Measurements from ENCODE around the gene FRRS1L. TPM values are rescaled to one million over a fixed set of nuclear protein-coding genes. Genes with fewer than 3 reads are reported as not detected.

Gene FRRS1L
- total and polyA plus RNA-seq, 2 of the 4 experiments (the other 2 are of a cell fraction) = under 0.01 to 0.05 TPM

DNA sequence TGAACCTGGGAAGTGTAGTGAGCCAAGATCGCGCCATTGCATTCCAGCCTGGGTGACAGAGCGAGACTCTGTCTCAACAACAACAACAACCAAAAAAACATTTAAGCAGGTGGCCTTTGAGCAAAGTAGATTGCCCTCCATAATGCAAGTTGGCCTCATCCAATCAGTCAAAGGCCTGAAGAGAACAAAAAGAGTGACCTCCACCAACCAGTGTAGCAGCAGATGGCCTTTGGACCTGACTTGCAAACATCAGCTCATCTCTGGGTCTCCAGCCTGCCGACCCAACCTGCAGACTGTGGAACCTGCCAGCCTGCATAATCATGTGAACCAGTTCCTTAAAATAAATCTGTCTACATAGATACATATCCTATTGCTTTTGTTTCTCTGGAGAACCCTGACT is 7.5 kb downstream of the FRRS1L start:
- no peak overlapping the region for H2AK5ac ChIP-seq (ENCODE audit: low read depth, low read length)
- no peak overlapping the region for H3K4me2 ChIP-seq (ENCODE audit: low read depth, low read length)
- no peaks in the 10 kb centered on the region for H3K79me1 ChIP-seq (ENCODE audit: low read depth in 1 of 2, low read length in 2 of 2)
- H3K4me3 ChIP-seq (ENCODE audit: insufficient read depth, low read depth, low read length) = no peak overlapping the region
- no peak overlapping the region for H4K91ac ChIP-seq (ENCODE audit: insufficient read depth, low read depth, low read length)
- H2BK15ac ChIP-seq (ENCODE audit: low read depth, low read length) = no peak overlapping the region
- no peaks in the 10 kb centered on the region for H3K36me3 ChIP-seq (ENCODE audit: control insufficient read depth, insufficient read depth, low read length)
- no peak overlapping the region for H3K56ac ChIP-seq (ENCODE audit: extremely low read depth, insufficient read depth, low read length)
- intact Hi-C loops (cut with micrococcal nuclease) (no loop called here), in situ Hi-C loops (cut with MboI; ENCODE audit: low sequenced_read_pairs) (no loop called here), dilution Hi-C loops (cut with HindIII; ENCODE audit: low sequenced_read_pairs, unreplicated experiment) (no loop called here)
- no CpG with 5 or more reads among the region's 4 CpGs for WGBS, 2 experiments (ENCODE audit: extremely low coverage in 2 of 2, insufficient read length in 1 of 2)
- H2BK120ac ChIP-seq (ENCODE audit: low read depth, low read length) = no peak overlapping the region
- no peak overlapping the region for H3K4ac ChIP-seq (ENCODE audit: low read depth, low read length)
- no peak overlapping the region for H4K5ac ChIP-seq (ENCODE audit: low read depth, low read length)
- H4K20me1 ChIP-seq (ENCODE audit: insufficient read depth, low read length) = no peaks in the 10 kb centered on the region
- H4K8ac ChIP-seq (ENCODE audit: low read depth in 2 of 2, low read length in 2 of 2) = no peak overlapping the region
- no peak overlapping the region for H2AK9ac ChIP-seq (replicated peaks; ENCODE audit: low read depth, low read length, poor library complexity)
- peaks cover 16% of the 10 kb centered on the region for H3K27me3 ChIP-seq (ENCODE audit: control insufficient read depth, insufficient read depth, low read length)
- no TSS peak for BruUV-seq (replicated peaks)
- no peak overlapping the region for H2BK5ac ChIP-seq (ENCODE audit: low read depth, low read length, poor library complexity, severe bottlenecking)
- H2BK20ac ChIP-seq (ENCODE audit: low read depth, low read length) = no peak overlapping the region
- ATAC-seq (ENCODE audit: low read depth) (no peak), DNase-seq (no peak)
- no peaks in the 10 kb centered on the region for H3K9me3 ChIP-seq (ENCODE audit: control insufficient read depth, insufficient read depth, low read length)
- no peak overlapping the region for H3K18ac ChIP-seq (ENCODE audit: low read depth, low read length)
- ChIA-PET POLR2A (ENCODE audit: unreplicated experiment) (no interaction called here), CTCF (no interaction called here)
- no peak overlapping the region for H2AFZ ChIP-seq (replicated peaks; ENCODE audit: low read length, poor library complexity)
- TF ChIP-seq NFE2L2 (IDR thresholded peaks at IDR 0.05; ENCODE audit: low read depth, low read length) (no peak), CHD1 (IDR thresholded peaks at IDR 0.05; ENCODE audit: low read depth, low read length) (no peak), RCOR1 (IDR thresholded peaks at IDR 0.05; ENCODE audit: insufficient replicate concordance, low read length) (no peak), MXI1 (IDR thresholded peaks at IDR 0.05; ENCODE audit: borderline replicate concordance, low read depth, low read length) (no peak), RFX5 (IDR thresholded peaks at IDR 0.05; ENCODE audit: low read depth, low read length) (no peak), CEBPB (IDR thresholded peaks at IDR 0.05; ENCODE audit: low read depth, low read length) (no peak)
- TF ChIP-seq, protein P1, sequence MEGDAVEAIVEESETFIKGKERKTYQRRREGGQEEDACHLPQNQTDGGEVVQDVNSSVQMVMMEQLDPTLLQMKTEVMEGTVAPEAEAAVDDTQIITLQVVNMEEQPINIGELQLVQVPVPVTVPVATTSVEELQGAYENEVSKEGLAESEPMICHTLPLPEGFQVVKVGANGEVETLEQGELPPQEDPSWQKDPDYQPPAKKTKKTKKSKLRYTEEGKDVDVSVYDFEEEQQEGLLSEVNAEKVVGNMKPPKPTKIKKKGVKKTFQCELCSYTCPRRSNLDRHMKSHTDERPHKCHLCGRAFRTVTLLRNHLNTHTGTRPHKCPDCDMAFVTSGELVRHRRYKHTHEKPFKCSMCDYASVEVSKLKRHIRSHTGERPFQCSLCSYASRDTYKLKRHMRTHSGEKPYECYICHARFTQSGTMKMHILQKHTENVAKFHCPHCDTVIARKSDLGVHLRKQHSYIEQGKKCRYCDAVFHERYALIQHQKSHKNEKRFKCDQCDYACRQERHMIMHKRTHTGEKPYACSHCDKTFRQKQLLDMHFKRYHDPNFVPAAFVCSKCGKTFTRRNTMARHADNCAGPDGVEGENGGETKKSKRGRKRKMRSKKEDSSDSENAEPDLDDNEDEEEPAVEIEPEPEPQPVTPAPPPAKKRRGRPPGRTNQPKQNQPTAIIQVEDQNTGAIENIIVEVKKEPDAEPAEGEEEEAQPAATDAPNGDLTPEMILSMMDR (conservative IDR thresholded peaks at IDR 0.05; ENCODE audit: low read depth, low read length) = no peak
- TF ChIP-seq, protein P2, sequence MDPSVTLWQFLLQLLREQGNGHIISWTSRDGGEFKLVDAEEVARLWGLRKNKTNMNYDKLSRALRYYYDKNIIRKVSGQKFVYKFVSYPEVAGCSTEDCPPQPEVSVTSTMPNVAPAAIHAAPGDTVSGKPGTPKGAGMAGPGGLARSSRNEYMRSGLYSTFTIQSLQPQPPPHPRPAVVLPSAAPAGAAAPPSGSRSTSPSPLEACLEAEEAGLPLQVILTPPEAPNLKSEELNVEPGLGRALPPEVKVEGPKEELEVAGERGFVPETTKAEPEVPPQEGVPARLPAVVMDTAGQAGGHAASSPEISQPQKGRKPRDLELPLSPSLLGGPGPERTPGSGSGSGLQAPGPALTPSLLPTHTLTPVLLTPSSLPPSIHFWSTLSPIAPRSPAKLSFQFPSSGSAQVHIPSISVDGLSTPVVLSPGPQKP (IDR thresholded peaks at IDR 0.05; ENCODE audit: borderline replicate concordance, low read depth, low read length) = no peak
- no peak overlapping the region for H3K14ac ChIP-seq (replicated peaks; ENCODE audit: low read depth, low read length)
- H3K9ac ChIP-seq (ENCODE audit: low read depth, low read length) = no peak overlapping the region
- H3K4me1 ChIP-seq (ENCODE audit: control insufficient read depth, insufficient read depth, low read length) = no peaks in the 10 kb centered on the region
- no peaks in the 10 kb centered on the region for H3K9me1 ChIP-seq (ENCODE audit: insufficient read depth, low read length)
- H3K23ac ChIP-seq (ENCODE audit: low read depth, low read length) = no peak overlapping the region
- H3K27ac ChIP-seq (ENCODE audit: insufficient read depth, low read length) = no peak overlapping the region

Data from IMR-90 (cell line).